Endometrium (tissue), 2 donors: ENCODE measurements around the gene AP4E1.
"Not testable (repeated sequence)": the region's sequence is repeated elsewhere in the genome, so short reads cannot be mapped to it uniquely, and the experiment has no call there.

ENCODE experiments used
- FAIRE-seq: peaks from 2 replicates; lab custom pipeline; 2012; peaks lifted over from hg19 to GRCh38; lab: Jason Lieb, UNC
- donor health status: control.
- donor health status: control.

AP4E1 gene

DNA sequence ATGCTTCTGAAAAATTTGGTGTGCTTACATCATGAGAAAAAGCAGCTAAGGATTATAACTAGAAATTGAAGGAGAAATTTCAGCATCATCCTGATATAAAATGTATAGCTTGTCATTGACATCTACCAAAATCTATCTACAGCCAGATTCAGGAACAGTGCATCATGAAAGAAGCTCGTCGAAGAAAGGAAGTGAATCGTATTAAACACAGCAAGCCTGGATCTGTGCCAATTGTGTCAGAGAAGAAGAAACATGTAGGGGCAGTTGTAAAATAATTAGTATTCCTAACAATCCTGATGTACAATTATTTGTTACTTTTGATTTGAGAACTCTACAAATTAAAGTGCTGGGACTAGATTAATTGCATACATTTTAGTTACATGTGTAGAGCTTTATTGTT is 37.2 kb downstream of the AP4E1 start:
- no peak for FAIRE-seq

DNA sequence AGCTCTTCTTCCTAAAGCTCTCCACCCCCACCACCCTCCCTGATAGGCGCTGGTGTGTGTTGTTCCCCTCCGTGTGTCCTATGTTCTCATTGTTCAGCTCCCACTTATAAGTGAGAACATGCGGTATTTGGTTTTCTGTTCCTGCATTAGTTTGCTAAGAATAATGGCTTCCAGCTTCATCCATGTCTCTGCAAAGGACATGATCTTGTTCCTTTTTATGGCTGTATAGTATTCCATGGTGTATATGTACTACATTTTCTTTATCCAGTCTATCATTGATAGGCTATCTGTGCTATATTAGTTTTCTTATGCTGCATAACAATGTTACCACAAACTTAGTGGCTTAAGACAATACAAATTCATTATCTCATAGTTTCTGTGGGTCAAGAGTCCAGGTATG is 42.3 kb downstream of the AP4E1 start:
- not testable (repeated sequence) for FAIRE-seq

DNA sequence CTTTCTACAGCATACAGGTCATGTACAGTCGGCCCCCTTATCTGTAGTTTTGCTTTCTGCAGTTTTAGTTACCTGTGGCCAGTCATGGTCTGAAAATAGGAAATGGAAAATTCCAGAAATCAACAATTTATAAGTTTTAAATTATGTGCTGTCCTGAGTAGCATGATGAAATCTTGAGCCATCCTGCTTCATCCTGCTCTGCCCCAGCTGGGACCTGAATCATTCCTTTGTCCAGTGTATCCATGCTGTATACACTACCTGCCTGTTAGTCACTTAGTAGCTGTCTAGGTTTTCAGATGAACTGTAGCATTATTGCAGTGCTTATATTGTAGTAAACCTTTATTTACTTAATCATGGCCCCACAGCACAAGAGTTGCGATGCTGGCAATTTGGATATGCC is 44.8 kb downstream of the AP4E1 start:
- no peak for FAIRE-seq

DNA sequence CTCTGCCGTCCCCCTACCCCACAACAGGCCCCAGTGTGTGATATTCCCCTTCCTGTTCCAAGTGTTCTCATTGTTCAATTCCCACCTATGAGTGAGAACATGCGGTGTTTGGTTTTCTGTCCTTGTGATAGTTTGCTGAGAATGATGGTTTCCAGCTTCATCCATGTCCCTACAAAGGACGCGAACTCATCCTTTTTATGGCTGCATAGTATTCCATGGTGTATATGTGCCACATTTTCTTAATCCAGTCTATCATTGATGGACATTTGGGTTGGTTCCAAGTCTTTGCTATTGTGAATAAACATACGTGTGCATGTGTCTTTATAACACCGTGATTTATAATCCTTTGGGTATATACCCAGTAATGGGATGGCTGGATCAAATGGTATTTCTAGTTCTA is 46.4 kb downstream of the AP4E1 start:
- not testable (repeated sequence) for FAIRE-seq

DNA sequence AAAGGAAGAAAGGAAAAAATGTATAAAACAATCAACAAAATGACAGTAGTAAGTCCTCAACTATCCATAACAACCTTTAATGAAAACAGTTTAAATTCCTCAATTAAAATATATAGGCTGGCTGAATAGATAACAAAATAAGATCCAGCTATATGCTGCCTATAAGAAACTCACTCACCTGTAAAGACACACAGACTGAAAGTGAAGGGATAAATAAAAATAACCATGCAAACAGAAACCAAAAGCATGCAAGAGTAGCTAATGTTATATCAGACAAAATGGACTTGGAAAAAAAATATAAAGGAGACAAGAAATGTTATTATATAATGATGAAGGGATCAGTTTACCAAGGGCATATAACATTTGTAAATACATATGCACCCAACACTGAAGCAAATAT is 51.2 kb downstream of the AP4E1 start:
- no peak for FAIRE-seq

DNA sequence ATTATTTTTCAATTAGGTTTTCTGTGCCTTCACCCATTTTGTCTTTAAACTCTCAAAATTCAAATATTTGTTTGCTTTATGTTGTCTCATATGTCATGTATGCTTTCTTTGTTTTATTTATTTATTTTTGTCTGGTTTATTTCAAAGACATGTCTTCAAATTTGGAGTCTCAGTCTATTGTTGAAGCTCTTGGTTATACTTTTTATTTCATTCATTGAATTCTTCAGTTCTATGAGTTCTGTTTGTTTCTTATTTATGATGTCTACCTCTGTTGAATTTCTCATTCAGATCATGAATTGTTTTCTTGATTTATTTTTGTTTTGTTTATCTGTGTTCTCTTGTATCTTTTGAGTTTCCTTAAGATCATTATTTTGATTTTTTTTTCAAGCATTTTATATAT is 55.6 kb downstream of the AP4E1 start:
- FAIRE-seq, result no peak

DNA sequence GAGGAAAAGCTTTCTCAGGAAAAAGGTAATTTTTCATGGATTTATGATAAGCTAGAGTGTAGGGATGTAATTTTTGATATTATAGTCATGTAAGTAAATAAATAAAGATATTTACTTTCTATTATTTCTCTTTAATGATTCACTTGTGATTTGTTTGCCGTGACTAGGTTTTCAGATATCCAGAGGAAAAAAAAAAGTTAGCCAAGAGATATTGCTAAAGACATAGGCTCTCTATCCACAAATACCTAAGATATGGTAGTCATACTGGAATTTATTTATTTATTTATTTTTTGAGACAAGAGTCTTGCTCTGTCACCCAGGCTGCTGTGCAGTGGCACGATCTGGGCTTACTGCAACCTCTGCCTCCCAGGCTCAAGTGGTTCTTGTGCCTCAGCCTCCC is 59.9 kb downstream of the AP4E1 start:
- FAIRE-seq, result no peak

DNA sequence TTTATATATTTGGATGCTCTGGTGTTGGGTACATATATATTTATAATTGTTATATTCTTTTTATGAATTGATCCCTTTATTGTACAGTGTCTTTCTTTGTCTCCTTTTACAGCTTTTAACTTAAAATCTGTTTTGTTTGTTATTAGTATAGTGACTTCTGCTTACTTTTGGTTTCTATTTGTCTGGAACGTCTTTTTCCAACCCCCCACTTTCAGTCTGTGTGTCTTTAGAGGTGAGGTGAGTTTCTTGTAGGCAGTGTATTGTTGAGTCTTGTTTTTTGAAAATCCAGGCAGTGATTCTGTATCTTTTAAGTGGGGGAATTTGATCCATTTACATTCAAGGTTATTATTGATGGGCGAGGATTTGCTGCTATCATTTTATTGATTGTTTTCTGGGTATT is 62.0 kb downstream of the AP4E1 start:
- FAIRE-seq, result no peak

DNA sequence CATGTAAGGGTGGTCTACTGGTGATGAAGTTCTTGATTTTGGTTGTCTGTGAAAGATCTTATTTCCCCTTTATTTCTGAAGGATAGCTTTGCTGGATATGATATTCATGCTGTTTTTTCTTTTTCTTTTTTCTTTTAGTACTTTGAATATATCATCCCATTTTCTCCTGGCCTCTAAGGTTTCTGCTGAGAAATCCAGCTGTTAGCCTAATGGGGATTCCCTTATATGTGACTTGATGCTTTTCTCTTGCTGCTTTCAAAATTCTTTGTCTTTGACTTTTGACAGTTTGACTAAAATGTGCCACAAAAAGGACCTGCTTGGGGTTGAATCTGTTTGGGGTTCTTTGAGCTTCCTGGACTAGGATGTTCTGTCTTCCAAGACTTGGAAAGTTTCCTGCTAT is 62.6 kb downstream of the AP4E1 start:
- no peak for FAIRE-seq

DNA sequence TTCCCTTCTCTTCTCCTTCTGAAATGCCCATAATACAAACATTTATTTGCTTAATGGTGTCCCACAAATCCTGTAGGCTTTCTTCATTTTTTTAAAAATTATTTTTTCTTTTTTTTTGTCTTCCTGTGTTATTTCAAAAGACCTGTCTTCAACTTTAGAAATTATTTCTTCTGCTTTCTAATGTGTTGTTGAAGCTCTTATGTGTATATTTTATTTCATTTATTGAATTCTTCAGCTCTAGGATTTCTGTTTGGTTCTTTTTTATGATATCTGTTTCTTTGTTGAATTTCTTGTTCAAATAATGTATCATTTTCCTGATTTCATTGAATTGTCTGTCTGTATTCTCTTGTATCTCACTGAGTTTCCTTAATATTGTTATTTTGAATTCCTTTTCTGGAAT is 63.1 kb downstream of the AP4E1 start:
- FAIRE-seq, result peak; percentile 4

DNA sequence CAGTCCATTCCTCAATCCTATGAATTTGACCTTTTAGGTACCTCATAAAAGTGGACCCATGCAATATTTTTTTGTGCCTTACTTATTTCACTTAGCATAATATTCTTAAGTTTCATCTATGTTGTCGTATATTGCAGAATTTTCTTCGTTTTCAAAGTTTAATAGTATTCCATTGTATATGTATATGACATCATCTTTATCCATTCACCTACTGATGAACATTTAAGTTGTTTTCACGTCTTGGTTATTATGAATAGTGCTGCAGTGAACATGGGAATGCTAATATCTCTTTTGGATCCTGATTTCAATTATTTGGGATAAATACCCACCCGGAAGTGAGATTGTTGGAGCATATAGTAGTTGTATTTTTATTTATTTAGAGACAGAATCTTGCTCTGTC is 65.1 kb downstream of the AP4E1 start:
- FAIRE-seq, result no peak

DNA sequence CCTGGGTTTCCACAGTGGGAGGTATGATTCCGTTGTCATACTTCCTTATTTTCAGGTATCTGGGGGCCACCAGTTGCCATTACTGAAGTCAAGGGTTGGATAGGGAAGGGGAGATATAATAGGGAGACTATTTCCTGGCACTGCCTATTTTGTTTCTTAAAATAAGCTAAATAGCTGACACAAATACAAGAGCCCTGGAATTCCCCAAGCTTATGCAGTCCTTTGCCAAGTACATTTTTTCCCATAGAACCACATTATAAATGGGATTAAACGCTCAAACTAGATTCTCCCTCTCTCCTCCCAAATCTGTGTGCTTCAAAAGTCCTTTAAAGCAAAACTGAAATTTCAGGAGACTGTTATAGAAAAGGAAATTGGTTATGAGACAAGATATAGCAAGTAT is 68.7 kb downstream of the AP4E1 start:
- no peak for FAIRE-seq

DNA sequence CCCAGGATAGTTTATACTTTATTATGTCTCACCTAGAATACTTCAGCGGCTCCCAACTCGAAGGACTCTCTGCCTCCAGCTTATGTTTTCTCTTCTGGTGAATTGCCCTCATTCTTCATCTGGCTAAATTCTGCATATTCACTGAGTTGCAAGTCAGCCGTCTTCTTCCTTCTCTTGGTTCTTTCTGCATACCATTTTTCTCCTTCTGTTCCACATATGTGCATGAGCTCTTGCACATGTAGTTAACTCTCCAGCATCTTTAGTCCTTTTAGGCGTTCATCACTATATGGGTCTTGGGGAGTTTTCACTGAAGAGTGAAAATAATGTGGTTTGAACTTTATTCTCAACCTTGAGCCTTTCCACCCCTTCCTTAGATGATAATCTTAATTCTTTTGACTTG is 70.1 kb downstream of the AP4E1 start:
- FAIRE-seq, result no peak

DNA sequence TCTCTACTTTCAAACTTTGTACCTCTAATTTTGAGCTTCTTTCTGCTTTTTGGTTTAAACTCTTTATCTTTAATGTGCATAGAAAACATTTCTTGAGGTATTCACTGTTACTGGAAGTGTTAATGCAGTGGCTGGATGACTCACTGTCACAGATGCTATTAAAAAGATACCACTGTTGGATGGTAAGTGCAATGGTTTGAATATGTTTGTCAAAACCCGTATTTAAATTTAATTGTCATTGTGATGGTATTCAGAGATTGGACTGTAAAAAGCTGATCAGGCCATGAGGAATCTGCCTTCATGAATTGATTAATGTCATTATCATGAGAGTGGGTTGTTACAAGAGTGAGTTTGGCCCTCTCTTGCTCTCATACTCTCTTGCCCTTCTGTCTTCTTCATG is 70.6 kb downstream of the AP4E1 start:
- FAIRE-seq, result no peak

DNA sequence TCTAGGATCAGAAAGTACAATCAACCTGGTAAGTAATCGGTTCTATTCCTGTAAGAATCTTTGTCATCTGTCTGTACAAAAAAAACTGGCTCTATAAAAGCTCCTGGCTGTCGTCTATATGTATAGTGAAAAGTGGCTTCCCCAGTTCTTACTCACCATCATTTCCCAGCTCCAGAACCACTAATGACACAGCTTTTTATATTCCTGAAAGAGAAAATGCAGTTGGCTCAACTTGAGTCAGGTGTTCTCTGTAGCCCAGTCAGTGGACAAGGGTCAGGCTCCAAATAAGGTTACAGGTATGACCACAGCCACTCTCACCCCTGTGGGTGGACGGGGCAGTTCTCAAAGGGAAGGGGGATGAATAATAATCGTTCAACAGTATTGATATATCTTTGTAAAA is 85.1 kb downstream of the AP4E1 start:
- FAIRE-seq, result no peak

DNA sequence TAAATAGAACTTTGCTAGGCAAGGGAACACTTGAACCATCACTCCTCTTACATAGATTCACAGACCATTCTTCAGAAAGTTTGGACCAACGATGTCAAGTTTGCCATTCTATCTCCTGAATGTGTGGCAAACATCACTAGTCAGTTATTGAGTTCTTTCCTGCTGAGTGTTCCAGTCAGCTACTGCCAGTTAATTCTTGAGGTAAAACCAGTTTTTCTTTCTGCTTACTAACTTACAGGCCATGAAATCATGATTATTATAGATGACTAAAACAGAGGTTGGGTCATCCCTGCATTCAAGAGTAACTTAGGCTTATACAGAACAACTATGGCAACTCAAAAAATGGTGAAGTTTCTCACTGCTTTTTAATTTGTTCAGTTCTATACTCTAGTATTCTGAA is 88.2 kb downstream of the AP4E1 start:
- FAIRE-seq, result no peak

DNA sequence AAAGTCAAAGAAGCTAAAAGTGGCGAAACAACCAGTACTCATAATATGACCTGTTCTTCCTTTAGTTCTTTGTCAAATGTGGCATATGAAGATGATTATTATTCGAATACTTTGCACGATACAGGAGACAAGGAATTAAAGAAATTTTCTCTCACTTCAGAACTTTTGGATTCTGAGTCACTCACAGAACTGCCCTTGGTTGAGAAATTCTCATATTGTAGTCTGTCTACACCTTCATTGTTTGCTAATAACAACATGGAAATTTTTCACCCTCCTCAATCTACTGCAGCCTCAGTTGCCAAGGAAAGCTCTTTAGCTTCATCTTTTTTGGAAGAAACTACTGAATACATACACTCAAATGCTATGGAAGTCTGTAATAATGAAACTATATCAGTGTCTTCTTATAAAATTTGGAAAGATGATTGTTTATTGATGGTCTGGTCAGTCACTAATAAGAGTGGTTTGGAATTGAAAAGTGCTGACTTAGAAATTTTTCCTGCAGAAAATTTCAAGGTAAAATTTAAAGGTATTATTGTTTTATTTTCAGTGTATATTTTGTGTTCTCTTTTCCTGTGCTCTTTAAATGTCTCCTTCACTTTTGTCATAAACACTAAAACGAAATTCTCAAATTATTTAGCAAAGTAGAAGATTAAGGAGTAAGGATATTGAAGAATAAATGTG is 89.0 kb downstream of the AP4E1 start:
- no peak for FAIRE-seq

DNA sequence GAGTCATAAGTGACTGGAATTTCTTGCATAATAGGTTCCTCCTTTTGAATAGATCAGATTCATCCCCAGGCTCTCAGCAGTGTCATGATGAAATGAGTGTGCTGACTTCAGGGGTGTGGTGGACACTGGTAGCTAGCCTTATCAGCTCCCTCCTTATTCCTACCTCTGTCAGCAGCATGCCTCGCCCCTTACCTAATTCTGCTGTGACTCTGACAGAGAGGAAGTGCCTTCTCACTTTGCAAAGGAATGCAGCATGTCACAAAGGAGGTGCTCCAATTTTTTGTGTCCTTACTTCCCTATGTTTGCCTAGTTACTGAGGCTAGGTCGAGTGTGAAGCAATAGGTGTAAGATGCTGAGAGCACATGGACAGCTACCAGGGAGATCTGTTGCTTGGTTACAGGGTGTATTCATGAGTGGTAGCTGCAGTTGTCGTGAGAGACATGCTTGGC is 95.6 kb downstream of the AP4E1 start:
- no peak for FAIRE-seq

DNA sequence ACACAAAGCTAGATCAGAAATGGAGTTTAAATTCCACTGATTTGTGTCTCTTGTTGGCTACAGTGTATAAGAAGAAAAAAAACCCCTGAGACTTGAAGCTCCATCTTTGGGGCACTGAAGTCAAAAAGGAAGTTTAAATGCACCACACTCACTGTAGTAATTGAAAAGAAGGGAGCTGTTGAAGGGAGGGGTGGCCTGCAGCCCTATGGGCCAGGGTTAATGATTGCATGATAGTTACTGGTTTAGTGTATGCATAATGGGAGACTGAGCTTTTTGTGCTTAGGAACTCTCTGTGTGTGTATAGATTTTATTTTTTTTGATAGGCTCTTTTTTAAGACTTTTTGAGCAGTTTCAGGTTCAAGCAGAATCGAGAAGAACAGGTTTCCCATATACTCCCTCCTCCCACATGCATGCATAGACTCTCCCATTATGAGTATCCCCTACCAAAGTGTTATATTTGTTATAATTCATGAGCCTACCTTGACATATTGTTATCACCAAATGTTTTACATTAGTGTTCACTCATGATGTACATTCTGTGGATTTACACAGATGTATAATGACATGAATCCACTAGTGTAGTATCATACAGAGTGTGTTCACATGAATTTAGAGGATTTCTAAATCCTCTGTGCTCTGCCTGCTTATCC is 98.0 kb downstream of the AP4E1 start:
- no peak for FAIRE-seq

DNA sequence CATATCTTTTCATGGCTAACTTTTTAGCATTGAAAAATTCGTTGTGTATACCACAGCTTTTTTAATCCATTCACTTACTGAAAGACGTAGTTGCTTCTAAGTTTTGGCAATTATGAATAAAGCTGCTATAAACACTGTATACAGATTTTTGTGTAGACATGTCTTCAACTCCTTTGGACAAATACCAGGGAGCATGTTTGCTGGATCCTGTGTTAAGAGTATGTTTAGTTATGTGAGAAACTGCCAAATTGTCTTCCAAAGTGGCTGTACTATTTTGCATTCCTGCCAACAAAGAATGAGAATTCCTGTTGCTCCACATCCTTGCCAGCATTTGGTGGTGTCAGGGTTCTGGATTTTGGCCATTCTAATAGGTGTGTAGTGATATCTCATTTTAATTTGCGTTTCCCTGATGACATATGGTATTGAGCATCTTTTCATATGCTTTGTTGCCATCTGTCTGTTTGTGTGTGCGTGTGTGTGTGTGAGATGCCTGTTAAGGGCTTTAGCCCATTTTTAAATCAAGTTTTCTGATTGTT is 98.7 kb downstream of the AP4E1 start:
- no peak for FAIRE-seq

DNA sequence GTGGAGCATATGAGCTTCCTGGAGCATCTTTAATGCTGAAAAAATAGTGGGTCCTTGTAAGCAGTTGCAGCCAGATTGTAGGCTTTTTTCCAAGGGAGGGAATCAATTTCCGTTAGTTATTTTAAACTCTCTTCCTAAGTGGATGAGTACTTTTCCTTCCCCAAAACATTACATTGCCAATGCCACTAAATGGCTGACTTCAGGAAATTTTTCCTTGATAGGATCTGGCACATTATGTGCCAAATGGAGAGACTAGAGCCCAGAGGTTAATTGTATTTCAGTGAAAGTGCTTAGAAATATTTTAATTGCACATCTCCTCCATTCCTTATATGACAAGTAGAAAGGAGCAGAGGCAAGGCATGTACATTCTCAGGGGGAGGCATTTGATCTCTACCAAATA is 102.7 kb downstream of the AP4E1 start:
- FAIRE-seq, result no peak

DNA sequence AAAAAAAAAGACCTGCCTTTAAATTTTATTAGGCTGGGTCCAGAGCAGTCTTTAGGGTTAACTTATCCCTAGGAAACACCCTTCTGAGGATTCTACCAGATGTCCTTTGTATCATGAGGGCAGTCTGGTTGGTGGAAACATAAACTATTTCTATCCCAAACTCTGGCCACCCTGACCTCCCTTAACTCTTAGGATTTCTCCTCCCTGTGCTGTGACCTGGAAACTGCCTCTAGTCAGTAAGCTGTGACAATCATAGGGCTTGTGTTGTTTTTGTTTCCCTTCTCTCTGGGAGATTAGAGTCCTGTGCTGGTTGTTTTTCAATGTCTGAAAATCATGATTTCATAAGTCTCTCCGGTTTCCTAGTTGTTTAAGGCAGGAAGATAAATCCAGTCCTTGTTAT is 108.1 kb downstream of the AP4E1 start:
- FAIRE-seq, result no peak

DNA sequence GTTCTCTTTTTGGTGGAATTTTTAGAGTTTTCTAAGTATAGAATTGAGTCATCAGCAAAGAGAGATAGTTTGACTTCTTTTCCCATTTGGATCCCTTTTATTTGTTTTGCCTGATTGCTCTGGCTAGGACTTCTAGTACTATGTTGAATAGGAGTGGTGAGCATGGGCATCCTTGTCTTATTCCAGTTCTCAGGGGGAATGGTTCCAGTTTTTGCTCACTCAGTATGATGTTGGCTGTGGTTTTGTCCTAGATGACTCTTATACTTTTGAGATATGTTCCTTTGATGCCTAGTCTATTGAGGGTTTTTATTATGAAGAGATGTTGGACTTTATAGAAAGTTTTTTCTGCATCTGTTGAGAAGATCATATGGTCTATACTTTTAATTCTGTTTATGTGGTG is 113.7 kb downstream of the AP4E1 start:
- no peak for FAIRE-seq

DNA sequence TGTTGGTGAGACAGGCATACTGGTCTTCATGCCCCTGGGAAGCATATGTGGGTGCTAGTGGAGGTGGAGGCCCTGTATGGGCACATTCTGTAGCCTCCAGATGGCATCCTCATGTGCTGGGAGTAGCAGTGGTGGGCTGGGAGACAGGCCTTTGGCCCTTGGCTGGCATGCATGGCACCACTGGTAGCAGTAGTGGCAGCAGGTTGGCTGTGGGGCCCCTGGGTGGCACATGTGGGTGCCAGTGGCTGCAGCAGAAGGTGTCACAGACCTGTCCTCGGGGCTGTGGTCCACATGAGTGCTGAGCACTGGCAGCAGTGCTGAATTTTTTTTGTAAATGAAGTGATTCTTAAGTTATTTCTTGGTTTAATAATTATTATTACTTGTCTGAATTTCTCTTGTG is 115.0 kb downstream of the AP4E1 start:
- no peak for FAIRE-seq
